Adrenal gland (tissue), 5 donors: ENCODE measurements around the gene FREM2.

Experiments
- CTCF ChIP-seq, 6 experiments: fragments of 450-650 bp in 4 of 6; fragments of 200-600 bp in 2 of 6; sonication (generic) in 1 of 6; IDR thresholded peaks; 1 replicate in 5 of 6; 2 replicates in 1 of 6; pipeline versions ENCODE4 v1.5.1 to v1.8.0; 2016 to 2021; ENCODE audit warnings: antibody characterized with exemption in 6 of 6, mild to moderate bottlenecking in 2 of 6, moderate library complexity in 1 of 6
- POLR2A ChIP-seq, 2 donors: fragments of 450-650 bp; IDR thresholded peaks; one replicate each; pipeline ENCODE4 v1.6.1; 2017; ENCODE audit warnings: antibody characterized with exemption in 2 of 2, mild to moderate bottlenecking in 2 of 2, moderate library complexity in 1 of 2
- donor health status: DM: no; HTN: no; CAD: no.

- TF ChIP-seq CTCF (IDR thresholded peaks at IDR 0.05) (no peak), POLR2A (IDR thresholded peaks at IDR 0.05) (no peak)
Observed at GRCh38 chr13:38830442-38831045, 143.7 kb downstream of the FREM2 start.
